Ishikawa (cell line): Measurements from ENCODE around the gene ZNF768.

Experiments
- CEBPB ChIP-seq: IDR thresholded peaks from 2 replicates; pipeline ENCODE4 v1.6.1; 2012
- CREB1 ChIP-seq: IDR thresholded peaks from 2 replicates; pipeline ENCODE4 v1.6.1; 2012; ENCODE audit warnings: low read depth
- EGR1 ChIP-seq: IDR thresholded peaks from 2 replicates; pipeline ENCODE4 v1.6.1; 2012
- EP300 ChIP-seq: IDR thresholded peaks from 2 replicates; pipeline ENCODE4 v1.6.1; 2012; ENCODE audit warnings: borderline replicate concordance
- FOXM1 ChIP-seq: IDR thresholded peaks from 2 replicates; pipeline ENCODE4 v1.6.1; 2012; ENCODE audit warnings: low read depth, borderline replicate concordance
- MAX ChIP-seq: IDR thresholded peaks from 2 replicates; pipeline ENCODE4 v1.6.1; 2012
- NFIC ChIP-seq: IDR thresholded peaks from 2 replicates; pipeline ENCODE4 v1.6.1; 2012
- RAD21 ChIP-seq: IDR thresholded peaks from 2 replicates; pipeline ENCODE4 v1.6.1; 2012; ENCODE audit warnings: low read depth
- TAF1 ChIP-seq: IDR thresholded peaks from 2 replicates; pipeline ENCODE4 v1.6.1; 2012; ENCODE audit warnings: low read depth, mild to moderate bottlenecking
- TCF12 ChIP-seq: IDR thresholded peaks from 2 replicates; pipeline ENCODE4 v1.6.1; 2012; ENCODE audit warnings: low read depth
- TEAD4 ChIP-seq: IDR thresholded peaks from 2 replicates; pipeline ENCODE4 v1.6.1; 2012
- YY1 ChIP-seq: IDR thresholded peaks from 2 replicates; pipeline ENCODE4 v1.6.1; 2012; ENCODE audit warnings: low read depth
- ZBTB7A ChIP-seq: IDR thresholded peaks from 2 replicates; pipeline ENCODE4 v1.6.1; 2012; ENCODE audit warnings: low read depth
- TF ChIP-seq, protein P1 (sequence below): IDR thresholded peaks from 2 replicates; pipeline ENCODE4 v1.6.1; 2012
- TF ChIP-seq, protein P2 (sequence below): IDR thresholded peaks from 2 replicates; pipeline ENCODE4 v1.6.1; 2012; ENCODE audit warnings: low read depth, mild to moderate bottlenecking

Gene ZNF768

GRCh38 chr16:30554557-30555314 lies 28.4 kb upstream of the ZNF768 start:
- no peak for TF ChIP-seq TCF12

DNA sequence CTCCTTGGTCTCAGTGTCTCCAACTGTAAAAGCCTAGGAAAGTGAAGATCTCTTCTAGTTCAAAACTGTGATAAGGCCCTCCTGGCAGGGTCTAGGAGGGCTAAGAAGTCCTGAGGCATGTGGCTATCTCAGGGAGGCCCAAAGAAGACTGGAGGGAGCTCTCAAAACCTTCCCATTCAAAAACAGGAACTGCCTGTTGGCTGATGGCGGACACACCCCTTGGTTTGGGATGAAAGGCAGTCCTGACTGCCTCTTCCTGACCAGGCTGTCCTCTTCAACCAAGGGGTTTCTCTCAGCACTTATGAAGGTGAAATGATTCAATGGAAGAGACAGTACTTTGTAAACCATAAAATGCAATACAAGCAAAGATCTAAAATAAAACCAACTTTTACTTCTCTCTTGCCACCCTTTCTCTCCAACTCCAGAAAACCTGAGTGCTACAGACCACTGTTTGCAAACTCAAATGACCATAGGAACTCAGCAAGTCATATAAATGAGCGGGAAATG lies 27.1 kb upstream of the ZNF768 start:
- TF ChIP-seq TAF1 = no peak
- TF ChIP-seq CEBPB = no peak
- no peak for TF ChIP-seq NFIC
- no peak for TF ChIP-seq MAX
- TF ChIP-seq, protein P1, sequence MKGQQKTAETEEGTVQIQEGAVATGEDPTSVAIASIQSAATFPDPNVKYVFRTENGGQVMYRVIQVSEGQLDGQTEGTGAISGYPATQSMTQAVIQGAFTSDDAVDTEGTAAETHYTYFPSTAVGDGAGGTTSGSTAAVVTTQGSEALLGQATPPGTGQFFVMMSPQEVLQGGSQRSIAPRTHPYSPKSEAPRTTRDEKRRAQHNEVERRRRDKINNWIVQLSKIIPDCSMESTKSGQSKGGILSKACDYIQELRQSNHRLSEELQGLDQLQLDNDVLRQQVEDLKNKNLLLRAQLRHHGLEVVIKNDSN = no peak
- no peak for TF ChIP-seq TEAD4

DNA sequence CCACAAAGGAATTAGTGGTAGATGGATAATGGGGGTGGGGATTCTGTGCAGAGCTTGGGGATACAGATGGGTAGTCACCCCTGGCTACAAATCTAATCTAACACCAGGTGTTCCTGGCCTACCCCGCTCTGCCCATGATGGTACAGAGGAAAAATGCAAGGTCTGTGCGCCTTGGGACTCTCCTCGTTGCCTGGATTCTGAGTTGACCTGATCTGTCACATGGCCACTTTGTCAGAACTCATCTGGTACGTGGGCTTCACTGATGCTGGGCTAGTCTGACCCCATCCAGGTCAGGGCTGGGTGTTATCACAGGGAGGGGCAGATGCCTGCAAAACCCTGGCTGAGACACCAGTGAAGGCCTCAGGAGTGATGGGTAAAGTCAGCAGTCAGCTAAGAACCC lies 26.6 kb upstream of the ZNF768 start:
- TF ChIP-seq CEBPB (no peak), FOXM1 (no peak), TCF12 (no peak), MAX (no peak), EP300 (no peak), NFIC (no peak), TAF1 (no peak), CREB1 (no peak), EGR1 (no peak), ZBTB7A (no peak), YY1 (no peak), TEAD4 (no peak), RAD21 (no peak)
- TF ChIP-seq, protein P1 = no peak
- TF ChIP-seq, protein P2, sequence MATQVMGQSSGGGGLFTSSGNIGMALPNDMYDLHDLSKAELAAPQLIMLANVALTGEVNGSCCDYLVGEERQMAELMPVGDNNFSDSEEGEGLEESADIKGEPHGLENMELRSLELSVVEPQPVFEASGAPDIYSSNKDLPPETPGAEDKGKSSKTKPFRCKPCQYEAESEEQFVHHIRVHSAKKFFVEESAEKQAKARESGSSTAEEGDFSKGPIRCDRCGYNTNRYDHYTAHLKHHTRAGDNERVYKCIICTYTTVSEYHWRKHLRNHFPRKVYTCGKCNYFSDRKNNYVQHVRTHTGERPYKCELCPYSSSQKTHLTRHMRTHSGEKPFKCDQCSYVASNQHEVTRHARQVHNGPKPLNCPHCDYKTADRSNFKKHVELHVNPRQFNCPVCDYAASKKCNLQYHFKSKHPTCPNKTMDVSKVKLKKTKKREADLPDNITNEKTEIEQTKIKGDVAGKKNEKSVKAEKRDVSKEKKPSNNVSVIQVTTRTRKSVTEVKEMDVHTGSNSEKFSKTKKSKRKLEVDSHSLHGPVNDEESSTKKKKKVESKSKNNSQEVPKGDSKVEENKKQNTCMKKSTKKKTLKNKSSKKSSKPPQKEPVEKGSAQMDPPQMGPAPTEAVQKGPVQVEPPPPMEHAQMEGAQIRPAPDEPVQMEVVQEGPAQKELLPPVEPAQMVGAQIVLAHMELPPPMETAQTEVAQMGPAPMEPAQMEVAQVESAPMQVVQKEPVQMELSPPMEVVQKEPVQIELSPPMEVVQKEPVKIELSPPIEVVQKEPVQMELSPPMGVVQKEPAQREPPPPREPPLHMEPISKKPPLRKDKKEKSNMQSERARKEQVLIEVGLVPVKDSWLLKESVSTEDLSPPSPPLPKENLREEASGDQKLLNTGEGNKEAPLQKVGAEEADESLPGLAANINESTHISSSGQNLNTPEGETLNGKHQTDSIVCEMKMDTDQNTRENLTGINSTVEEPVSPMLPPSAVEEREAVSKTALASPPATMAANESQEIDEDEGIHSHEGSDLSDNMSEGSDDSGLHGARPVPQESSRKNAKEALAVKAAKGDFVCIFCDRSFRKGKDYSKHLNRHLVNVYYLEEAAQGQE = no peak

DNA sequence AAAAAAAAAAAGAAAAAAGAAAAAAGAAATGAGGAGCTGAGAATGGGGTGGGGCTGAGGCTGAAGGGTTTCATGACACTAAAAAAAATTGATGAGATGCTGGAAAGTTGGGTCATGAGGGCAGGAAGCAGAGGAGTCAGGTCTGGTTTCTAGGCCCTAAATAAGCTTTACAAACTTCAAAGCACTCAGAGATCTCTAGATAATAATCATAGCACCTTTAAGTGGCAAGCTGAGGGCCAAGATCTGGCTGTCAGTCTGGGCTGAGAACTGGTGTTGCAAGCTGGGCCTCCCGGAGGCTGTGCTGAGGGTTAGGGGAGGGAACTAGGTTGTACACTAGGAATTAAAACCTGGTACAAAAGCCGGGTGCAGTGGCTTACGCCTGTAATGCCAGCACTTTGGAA lies 25.4 kb upstream of the ZNF768 start:
- TF ChIP-seq RAD21 (no peak), YY1 (no peak), ZBTB7A (no peak)

- TF ChIP-seq CREB1 (no peak), TAF1 (no peak), EP300 (no peak), ZBTB7A (no peak), TCF12 (no peak), FOXM1 (no peak), MAX (no peak), TEAD4 (no peak), CEBPB (no peak), NFIC (no peak), RAD21 (no peak), YY1 (no peak), EGR1 (no peak)
- TF ChIP-seq, protein P2 = no peak
- TF ChIP-seq, protein P1 = no peak
These were observed 22.3 kb upstream of the ZNF768 start for GRCh38 chr16:30548416-30549253.
